HG03575 (cell line): ENCODE data around the gene MAK.
"Not testable (repeated sequence)": the region's sequence is repeated elsewhere in the genome, so short reads cannot be mapped to it uniquely, and the experiment has no call there.

Experiments used
- ATAC-seq: cut with Tn5 transposase; IDR thresholded peaks from one replicate; pipeline ENCODE4 v1.9.1; 2021; ENCODE audit not compliant: unreplicated experiment, insufficient number of reproducible peaks, low FRiP score; ENCODE audit errors: extremely low read depth

Gene MAK

DNA sequence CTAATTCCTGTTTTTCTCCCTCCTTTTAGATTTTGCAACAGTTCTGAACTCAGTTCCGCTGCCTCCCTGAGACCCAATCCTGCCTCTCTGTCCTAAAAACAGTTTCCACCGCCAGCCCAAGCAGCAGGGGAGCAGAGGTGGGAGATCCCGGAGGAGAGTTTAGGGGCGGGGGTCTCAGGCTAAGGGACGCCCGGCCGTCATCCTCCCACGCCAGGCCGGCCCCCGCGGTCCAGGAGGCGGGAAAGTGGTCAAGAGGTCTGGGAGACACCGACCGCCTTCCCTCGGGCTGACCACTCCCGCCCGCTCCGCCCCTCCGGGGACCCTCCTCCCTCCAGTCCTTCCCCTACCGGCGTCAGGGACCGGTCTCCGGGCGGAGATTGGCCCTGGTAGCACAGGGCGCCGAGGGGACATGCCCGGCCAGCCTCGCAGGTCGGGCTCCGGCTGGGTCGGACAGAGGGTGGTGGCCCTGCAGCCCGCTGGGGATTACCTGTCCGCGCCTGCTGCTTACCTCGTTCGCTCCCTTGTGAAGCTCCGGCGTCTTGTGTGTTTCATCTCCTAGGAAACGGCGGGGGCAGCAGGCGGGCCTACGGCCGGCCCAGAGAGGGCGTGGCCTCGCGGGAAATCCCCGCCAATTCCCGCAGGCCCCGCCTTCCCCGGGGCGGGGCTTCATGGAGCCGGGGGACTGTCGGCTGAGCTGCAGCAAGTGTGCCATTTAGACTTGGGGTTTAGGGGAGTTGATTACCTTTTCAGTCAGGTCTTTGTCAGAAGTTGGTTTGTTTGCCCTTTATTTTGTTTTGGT, at the start of gene MAK:
MAK (minus strand) TSS at position 545 of the 799 bp plus-strand sequence. CDS start 7,891 bp downstream, outside the sequence.
- ATAC-seq = peak; percentile 49

DNA sequence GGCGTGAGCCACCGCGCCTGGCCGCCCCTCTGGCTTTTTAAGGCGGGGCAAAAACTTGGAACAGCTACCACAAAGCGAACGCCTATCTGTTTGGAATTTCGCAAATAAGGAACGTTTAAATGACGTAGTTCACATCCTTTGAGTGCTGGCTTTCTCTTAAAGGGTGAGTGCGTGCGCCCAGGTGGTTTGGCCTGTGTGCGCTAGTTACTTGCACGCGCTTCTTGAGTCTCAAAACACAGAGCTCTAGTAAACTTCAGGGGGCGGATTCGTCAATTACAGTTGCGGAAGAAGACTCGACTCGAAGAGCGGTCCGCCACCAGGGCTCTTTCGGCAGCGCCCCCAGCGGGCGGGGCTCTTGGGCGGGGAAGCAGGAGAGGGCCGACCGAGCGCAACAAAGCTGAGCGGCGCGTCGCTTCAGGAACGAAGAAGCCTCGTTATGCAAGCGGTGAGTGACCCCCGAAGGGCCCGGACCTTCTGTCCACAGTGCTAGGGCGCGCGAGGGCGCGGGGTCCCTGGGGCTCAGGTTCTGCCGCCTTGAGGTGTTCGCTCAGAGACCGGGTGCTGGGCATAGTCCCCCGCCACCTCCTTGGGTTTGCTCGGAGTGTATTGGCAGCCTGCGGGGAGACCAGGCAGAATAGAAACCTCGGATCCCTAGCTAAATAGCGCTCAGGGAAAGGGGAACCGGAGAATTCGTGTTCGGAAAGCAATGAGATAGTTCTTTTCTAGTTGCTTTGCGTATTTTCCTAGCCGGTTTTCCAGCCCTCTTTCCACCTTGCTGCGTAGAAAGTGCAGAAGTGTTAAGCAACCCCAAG, 48.6 kb upstream of the MAK start, which contains the start of gene SYCP2L:
SYCP2L (plus strand) TSS at position 362 of the 812 bp plus-strand sequence; CDS start at position 437, 75 bp downstream.
- no peak for ATAC-seq

DNA sequence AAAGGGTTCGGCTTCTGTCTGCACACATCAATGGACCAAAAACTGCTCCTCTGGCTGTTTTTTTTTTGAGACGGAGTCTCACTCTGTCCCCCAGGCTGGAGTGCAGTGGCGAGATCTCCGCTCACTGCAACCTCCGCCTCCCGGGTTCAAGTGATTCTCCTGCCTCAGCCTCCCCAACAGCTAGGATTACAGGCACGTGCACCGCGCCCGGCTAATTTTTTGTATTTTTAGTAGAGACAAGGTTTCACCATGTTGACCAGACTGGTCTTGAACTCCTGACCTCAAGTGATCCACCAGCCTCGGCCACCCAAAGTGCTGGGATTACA, 48.0 kb upstream of the MAK start:
- ATAC-seq = not testable (repeated sequence)

GRCh38 chr6:10884245-10884972, 46.1 kb upstream of the MAK start:
- no peak for ATAC-seq

GRCh38 chr6:10883312-10884244, 45.2 kb upstream of the MAK start:
- ATAC-seq = no peak

DNA sequence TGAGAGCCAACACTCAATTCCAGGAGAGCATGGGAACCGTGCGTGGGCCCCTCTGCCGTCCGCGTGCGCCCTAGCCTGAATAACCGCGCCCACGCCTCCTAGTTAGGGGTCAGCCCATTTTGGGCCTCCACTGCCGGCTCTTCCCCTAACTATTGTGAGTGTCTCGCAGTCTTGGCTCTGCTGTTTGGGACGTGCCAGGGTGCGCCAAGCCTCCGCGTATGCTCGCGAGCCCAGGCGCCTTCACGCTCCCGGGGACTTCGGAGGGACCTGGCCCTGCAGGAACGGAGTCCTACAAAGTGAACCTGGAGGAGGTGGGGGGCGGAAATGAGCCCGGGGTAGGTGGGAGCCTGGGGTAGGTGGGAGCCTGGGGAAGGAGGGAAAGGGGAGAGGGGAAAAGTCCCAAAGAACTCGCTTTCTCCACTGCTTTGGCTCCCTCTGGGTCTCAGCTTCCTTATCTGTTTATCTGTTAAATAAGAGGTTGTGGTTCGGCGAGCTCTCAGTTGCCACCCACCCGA, 44.4 kb upstream of the MAK start:
- ATAC-seq = no peak

DNA sequence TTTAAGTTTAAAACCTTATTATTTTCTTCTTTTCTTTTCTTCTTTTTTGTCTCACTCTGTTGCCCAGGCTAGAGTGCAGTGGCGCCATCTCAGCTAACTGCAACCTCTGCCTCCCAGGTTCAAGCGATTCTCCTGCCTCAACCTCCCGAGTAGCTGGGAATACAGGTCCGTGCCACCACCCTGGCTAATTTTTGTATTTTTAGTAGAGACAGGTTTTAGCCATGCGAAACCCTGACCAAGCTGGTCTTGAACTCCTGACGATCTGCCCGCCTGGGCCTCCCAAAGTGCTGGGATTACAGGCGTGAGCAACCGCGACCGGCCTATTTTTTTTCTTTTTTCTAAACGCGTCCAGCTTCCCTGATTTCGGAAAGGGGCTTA, 43.9 kb upstream of the MAK start:
- not testable (repeated sequence) for ATAC-seq

- no peak for ATAC-seq
Observed at GRCh38 chr6:10880366-10880765, 42.0 kb upstream of the MAK start.

GRCh38 chr6:10877871-10878270, 39.5 kb upstream of the MAK start:
- ATAC-seq = no peak

- ATAC-seq = no peak
Observed at GRCh38 chr6:10877012-10877411, 38.7 kb upstream of the MAK start.

GRCh38 chr6:10875026-10875425, 36.7 kb upstream of the MAK start:
- no peak for ATAC-seq

- no peak for ATAC-seq
Observed at GRCh38 chr6:10874207-10874606, 35.9 kb upstream of the MAK start.

DNA sequence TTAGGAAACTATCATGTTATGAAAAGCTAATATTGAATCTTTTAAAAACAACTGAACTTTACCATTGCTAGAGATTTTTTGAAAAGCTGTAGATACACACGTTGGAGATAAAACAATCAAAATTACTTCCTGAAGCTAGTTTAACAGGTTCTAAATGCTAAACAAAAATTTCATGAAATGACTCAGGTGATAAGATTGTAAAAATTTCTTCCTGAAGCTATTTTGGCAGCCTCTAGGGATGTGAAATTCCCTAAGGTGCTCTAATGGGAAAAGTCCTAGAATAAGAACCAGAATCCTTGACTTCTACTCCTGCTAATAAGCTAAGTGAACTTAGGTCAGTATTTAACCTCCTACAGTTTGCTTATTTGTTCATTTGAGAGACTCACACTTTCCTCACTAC, 35.0 kb upstream of the MAK start:
- no peak for ATAC-seq

DNA sequence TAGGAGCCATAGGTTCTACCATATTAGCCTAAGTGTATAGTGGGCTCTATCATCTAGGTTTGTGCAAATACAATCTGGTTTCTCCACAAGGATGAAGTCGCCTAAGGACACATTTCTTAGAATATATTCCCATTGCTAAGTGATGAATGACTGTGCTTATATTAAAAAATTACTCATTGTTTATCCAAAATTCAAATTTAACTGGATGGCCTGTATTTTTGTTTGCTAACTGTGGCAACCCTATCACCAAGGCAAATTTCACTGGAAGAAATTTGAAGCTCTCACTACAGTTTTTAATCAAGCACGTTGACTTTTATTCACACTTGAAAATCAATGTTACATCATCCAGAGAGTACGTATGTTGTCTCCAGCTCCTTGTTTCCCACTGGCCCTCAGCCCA, 29.6 kb upstream of the MAK start:
- no peak for ATAC-seq

DNA sequence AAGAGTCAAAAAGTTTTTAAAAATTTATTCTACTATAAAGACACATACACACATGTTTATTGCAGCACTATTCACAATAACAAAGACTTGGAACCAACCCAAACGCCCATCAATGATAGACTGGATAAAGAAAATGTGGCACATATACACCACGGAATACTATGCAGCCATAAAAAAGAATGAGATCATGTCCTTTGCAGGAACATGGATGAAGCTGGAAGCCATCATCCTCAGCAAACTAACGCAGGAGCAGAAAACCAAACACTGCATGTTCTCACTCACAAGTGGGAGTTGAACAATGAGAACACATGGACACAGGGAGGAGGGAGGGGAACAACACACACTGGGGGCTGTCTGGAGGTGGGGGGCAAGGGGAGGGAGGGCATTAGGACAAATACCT, 28.4 kb upstream of the MAK start:
- not testable (repeated sequence) for ATAC-seq

- not testable (repeated sequence) for ATAC-seq
Observed at GRCh38 chr6:10863031-10863430, 24.7 kb upstream of the MAK start.

GRCh38 chr6:10862361-10862760, 24.0 kb upstream of the MAK start:
- no peak for ATAC-seq

- ATAC-seq = no peak
Observed at GRCh38 chr6:10861086-10861485, 22.7 kb upstream of the MAK start.
